ENCODE data around the gene ABI1.
A peak's percentile ranks its signal among the peaks of the same experiment; 100 is the strongest.

The ABI1 gene

DNA sequence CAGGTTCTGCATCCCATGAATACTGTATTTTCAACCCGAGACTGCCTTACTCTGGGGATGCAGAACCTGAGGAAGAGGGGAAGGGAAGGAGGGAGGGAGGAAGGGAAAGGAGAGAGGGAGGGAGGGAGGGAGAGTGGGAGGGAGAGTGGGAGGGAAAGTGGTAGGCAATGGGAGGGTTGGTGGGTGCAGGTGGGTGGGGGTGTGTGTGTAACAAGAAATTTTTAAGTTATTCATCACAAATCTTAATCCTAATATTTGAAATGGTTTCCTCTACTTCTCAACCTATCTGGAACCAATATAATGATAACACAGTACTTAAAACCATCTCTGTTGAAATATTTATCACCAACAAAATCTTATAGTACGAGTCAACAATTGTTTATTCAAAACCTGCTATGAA lies 95.2 kb downstream of the ABI1 start:
- no peak for DNase-seq

DNA sequence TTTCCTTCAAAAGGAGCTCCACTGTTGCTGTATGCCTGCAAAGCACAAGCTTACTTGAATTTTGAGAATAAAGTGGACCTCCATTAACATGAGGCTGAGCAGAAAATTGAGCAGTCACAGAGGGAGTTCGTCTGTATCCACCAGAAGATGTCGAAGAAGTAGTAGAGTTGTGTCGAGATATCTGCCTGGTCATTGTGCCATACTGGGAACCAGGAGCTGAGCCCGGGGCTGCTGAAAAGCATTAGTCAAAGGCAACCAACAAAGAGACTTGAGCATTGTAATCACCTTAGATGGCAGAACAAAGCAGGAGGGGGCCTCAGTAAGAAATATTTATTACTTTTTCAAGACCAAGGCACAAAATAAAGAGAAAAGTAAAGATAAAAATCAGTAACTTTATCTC lies 101.8 kb downstream of the ABI1 start:
- no peak for DNase-seq

DNA sequence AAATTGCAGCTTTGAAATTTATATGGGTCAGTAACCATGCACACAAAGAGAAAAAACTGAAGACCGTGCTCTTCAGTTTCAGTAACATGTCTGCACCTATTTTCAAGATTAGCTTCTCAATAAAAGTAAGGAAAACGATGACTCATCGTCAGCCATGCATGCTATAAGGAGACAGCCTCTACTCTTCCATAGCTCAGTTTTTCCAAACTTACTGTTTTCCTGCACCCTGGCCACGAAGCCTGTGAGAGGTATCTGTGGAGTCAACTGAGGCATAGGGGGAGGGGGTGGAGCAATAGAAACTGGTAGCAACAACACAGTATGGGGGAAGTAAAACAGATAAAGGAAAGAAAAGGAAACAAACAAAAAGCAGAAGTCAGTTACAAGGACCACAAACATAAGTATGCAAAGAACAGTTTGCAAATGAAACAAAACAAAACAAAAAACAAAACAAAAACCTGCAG lies 105.3 kb downstream of the ABI1 start:
- no peak for DNase-seq

DNA sequence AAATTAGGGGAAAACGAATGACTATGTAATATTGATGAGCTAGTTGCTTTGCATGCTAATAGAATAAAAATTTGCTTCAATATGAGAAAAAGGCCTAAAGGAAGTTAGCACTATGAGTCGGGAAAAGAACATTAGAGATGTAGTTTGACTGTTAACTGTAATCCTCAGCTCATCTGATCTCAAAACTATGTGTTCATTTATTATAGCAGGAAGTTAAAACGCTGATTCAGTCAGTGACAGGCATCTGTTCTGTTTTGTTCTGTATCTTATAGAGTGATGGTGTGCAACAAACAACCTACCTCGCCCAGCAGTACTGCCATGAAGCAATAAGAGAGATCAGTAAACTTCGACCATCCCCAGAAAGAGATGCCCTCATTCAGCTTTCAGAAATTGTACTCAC lies 114.7 kb downstream of the ABI1 start:
- no peak for DNase-seq

DNA sequence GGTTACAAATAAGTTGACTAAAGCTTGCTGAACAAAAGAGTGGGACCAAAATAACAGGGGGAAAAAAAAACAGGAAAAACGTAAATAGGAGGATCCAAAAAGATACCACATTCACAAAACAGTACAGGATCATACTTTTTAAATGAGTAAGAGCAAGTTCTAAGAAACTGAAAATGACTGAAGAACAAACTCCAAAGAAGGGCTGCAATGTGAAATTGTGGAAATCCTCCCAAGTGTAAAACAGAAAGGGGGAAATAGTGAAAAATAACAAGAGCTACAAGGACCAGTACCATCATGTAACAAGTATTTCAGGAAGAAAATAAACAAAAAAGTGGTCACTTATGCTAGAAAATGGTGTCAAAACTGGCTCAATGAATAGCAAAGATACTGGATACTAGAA lies 116.9 kb downstream of the ABI1 start:
- DNase-seq: no peak

DNA sequence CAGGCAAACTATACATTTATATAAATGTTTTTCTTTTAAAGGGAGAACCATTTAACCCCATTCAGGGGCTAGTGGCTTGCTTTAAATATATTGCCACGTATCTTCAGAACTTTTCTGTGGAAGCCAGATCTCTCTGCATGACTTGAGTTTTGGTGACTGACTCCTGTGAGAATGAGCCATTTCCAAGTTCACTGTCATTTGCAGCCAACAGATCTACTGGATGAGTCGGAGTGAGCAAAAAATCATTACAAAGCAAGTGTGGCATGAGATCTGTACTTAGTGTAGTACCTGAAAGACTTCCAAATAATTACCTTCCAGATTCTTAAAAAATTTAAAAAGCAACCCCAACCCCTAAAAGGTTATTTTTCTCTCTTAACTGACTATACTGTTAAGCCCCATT lies 117.7 kb downstream of the ABI1 start:
- no peak for DNase-seq

DNA sequence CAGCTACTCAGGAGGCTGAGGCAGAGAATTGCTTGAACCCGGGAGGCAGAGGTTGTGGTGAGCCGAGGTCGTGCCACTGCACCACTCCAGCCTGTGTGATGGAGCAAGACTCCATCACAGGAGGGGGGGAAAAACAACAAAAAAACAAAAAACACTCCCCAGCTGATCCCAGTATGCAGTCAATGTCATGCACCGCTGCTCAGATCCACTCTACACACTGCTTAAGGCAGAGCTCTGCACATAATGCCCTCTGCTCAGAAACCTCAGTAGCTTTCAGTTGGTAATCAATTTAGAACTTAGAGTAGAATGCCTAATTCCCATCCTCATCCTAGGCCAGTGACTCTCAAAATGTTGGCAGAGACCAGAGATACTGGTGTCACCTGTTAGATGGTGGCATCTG lies 119.4 kb downstream of the ABI1 start:
- no peak for DNase-seq

DNA sequence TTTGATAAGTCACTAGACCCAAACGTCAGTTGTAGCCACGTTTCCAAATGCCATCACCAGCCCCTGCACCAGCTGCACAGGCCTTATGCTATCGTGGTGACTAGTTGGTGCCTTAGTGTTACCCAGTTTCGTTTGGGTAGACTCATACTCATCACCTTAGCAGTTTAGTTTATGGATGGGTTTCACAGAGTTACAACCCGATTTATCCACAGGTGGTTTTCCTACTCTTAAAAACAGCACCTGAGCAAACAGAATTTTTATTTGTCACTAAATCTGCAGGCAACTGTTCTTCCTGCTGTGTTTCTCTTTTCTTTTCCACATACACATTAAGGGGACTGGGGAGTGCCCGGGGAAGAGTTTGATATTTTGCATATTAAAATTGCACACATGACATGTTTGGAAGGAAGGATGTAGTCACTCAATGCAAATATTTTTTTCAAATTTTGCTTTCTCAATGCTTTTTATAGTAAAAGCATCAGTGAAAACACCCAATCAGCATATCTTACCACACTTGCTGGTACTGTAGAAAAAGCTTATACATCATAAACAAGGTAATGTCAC lies 121.6 kb downstream of the ABI1 start:
- DNase-seq: no peak

DNA sequence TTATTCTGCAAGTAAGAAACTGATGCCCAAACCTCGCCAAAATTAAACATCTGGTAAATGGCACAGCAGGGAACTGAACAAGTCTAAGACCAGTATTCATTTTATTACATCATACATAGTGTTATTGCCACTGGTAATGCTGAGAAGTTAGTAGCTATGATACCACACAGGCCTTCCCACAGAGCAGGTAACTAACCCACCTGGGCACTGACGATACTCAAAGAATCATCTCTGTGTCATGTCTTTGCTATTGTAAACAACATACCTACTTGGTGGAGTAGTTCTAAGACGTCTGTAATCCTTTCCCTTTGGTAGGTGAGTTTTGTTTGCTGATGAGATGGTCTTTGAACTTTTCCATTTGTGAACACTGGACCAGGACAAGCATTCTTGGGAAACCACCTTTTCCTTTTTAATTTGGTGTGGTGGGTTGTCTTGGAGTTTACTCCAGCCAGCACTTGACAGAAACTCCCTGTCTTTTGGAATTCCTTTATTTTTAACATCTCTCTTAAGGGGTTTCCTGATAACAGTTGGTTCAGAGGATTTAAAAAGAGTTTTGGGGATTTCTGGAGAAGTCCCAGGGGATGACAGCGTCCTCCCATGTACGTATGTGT lies 122.4 kb downstream of the ABI1 start:
- no peak for DNase-seq

DNA sequence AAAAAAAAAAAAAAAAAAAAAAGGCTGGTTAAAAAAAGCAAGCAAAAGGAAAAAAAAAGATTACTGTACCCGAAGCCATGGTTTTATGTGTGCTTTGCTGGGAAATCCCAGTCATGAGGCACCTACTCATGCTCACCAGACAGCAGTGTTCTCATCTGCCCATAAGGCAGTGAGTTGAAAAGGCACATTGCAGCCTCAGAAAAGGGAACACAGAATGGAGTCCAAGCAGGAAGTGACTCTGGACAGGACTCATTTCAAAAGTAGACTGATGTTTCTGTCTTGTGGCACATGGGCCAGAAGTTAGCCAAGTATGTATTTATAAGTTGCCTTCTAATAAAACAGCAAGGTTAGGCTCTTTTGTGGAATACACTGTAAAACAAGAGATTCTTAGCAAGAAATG lies 123.0 kb downstream of the ABI1 start:
- no peak for DNase-seq

DNA sequence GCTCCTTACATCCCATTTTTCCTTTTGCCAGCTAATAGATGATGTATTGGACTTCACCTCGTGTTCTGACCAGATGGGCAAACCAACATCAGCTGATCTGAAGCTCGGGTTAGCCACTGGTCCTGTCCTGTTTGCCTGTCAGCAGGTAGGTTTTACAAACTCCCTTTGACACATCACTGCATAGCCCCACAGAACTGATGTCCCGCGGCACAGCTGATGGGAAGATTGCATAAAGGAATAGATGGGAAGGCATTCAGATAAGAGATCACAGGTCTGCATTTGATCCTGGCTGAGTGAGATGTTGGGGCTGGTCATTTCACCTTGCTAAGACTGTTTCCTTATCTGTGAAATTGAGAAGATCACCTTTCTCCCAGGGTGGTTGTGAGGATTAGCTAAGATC lies 125.3 kb downstream of the ABI1 start:
- DNase-seq: no peak

DNA sequence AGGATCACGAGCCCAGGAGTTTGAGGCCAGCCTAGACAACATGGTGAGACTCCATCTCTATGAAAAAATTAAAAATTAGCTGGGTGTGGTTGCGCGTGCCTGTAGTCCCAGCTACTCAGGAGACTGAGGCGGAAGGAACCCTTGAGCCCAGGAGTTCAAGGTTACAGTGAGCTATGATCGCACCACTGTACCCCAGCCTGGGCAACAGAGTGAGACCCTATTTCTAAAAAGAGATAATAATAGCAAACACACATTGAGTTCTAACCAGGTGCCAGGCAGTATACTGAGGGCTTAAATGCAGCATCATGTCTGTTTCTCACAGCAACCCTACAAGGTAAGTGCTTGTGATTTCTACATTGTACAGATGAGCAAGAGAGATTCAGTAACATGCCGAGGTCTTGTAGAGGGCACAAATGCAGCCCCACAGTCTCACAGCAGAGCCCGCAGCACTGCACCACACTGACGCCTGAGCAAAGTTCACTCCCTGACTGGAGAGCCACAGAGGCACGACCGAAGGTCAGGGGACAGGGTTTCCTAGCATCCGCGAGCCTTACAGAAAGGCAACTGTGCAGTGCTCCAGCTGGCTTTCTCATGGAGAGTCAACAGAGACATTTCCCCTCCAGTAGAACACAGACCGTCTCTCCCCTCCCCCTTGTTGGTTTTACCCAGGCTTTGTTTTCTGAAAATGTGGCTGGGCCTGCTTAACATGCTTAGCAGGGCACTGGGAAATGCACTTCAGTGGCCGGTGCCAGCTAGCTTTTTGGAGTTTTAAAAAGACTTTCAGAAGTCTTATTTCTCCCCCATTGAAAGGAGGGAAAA lies 126.8 kb downstream of the ABI1 start:
- no peak for DNase-seq

DNA sequence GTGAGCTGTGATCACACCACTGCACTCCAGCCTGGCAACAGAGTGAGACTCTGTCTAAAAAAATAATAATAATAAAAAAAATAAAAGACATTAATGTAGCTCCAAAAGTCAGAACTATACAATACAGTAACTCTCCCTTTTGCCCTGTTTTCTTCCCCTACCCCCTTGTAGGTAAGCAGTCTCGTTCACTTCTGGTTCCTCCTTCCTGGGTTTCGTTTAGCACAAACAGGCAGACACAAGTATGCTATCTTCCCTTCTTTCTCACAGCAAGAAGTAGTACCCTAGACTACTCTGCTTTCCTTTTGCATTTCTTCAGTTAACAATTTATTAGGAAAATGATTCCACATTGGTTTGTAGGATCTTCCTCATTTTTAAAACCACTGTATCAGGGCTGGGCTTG lies 130.2 kb downstream of the ABI1 start:
- no peak for DNase-seq

DNA sequence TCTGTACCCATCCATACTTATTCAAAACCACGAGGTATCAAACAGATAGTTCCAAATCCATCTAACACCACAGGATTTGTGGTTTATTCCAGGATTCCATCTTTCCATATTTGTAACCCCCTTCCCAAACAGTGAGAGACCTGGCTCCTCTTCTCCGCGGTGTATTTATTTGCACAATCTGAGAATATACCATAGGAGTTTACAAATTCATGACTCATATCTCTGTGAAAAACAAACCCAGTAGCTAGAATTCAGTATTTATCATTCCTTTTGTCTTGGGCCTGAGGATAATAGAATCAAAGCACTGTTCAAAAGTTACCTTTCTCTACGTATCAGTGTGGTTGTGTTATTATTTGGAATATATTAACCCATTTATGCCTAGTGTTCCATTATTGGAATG lies 131.4 kb downstream of the ABI1 start:
- no peak for DNase-seq

DNA sequence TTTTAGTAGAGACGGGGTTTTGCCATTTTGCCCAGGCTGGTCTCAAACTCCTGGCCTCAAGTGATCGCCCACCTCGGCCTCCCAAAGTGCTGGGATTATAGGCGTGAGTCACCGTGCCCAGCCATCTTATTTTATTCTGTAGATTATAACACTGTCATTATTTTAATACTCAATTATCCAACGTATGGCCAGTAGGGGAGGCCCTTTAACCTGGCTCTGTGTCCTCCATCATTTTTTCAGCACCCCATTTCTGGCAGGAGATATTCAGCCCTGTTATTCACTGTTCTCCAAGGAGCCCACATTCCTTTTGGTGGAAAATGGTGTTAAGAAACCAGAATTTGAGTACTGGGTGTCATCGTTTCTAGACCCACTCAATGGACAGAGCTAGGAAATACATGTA lies 131.8 kb downstream of the ABI1 start:
- DNase-seq: no peak

DNA sequence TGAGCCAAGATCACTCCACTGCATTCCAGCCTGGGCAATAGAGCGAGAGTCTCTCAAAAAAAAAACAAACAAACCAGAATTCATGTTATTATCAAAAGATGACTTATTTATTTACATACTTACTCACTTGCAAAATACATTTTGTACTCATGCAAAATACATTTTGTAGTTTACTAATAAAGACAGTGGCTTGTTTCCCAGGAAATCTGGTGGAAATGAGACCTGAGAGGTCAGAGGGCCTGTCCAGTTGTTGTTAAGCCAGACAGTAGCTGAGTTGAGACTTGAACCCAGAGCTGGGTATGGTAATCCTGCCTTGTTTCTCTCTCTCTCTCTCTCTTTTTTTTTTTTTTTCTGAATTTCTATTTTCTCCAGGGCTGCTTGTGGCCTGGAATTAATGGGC lies 133.8 kb downstream of the ABI1 start:
- DNase-seq: no peak

DNA sequence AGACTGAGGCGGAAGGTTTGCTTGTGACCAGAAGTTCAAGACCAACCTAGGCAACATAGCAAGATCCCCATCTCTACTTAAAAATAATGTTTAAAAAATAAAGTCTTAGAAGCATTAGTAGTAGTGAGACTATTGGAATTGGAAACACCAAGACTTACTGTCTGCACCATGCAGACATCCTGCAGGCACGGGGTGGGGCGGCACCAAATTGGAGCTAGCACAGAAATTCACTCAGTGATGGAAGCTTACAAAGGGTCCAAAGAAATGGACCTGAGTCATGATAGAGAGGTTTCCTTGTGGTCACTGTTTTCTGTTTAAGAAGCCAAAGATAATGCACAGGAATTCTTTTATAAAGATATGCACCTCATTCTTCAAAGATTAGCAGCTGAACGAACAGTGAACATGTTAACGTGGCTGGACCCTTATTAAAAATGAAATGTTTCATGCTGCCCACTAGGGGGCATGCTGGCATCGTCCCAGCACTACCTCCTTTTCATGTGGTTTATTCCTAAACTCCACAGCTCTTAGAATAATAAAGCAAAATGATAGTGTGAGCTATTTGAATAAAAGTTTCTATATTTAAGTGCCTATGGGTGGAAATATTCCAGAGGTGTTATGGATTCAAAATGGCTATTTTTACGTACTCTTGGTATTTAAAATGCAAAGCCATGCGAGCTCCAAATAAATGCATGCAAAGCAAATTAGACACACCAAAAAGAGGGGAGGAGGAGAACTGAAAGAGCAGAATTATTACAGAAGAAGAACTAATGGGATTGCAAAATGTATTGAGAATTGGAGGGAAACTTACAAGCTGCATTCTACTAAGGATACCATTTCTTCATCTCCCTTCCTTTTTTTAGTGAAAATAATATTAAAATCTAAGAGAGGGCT lies 134.7 kb downstream of the ABI1 start:
- peak in 2 of 4 experiments; percentile 11 to 31 for DNase-seq

DNA sequence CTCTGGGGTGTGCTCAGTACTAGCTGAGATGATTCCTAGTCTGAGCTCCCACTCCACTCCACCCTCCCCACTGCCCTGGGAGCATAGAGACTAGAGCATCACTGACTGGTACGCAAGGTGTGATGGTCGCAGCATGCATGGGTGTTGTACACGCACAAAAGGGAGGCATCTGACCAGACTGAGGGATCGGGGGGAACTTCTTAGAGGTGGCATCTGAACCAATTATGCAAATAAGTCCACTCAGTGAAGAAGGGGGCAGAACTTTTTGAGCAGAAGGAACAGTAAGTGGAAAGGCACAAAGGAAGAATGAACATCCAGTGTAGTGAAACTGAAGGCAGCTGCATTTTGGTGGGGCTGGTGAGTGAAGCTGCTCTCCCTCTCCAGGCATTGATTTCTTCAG lies 137.7 kb downstream of the ABI1 start:
- DNase-seq: no peak

DNA sequence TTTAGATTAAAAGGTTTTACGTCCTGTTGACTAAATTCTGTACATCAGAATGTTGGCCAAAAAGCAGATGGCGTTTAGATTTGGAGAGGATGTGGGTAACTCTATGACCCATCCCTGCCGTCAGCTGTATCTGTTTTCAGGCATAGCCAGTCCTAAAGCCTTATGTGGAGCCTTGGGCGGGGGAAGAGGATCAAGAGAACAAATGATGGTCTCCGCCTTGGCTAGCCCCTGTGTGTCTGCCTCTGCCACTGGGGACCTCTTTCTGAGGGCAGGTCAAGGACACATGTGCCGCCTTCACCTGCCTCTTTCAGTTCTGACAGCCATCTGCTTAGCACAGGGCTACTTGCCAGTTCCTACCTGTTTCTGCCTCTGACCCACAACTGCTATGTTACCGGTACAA lies 139.2 kb downstream of the ABI1 start:
- DNase-seq: no peak

DNA sequence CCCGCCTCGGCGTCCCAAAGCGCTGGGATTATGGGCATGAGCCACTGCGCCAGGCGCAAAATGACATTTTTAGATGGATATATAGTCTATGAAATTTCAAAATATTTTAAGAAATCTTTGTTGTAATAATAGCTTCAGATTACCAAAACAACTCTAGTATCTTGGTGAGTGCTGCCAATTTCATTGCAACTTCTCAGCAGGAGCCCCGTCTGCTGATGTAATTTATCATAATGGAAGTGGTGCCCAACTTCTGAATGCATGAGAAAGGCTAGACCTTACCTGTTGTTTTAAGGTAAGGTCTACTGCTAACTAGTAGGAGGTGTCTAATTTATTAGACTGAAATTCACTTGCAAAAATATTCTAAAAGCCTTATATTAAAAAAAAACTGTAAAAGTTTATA lies 143.3 kb downstream of the ABI1 start:
- no peak for DNase-seq

DNA sequence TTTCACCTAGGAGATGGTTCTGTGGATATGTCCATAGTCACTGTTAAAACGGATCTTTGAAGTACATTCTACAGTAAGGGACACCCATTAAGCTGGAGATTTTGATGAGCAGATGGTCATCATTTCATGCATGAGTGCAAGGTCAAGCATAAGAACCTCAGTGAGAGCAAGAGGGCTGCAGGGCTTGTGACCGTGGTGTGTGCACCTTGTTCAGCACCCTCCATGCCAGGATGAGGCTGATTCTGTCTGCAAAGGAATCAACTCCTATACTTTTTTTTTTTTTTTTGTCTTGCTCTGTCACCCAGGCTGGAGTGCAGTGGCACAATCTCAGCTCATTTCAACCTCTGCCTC lies 145.6 kb downstream of the ABI1 start:
- no peak for DNase-seq

DNA sequence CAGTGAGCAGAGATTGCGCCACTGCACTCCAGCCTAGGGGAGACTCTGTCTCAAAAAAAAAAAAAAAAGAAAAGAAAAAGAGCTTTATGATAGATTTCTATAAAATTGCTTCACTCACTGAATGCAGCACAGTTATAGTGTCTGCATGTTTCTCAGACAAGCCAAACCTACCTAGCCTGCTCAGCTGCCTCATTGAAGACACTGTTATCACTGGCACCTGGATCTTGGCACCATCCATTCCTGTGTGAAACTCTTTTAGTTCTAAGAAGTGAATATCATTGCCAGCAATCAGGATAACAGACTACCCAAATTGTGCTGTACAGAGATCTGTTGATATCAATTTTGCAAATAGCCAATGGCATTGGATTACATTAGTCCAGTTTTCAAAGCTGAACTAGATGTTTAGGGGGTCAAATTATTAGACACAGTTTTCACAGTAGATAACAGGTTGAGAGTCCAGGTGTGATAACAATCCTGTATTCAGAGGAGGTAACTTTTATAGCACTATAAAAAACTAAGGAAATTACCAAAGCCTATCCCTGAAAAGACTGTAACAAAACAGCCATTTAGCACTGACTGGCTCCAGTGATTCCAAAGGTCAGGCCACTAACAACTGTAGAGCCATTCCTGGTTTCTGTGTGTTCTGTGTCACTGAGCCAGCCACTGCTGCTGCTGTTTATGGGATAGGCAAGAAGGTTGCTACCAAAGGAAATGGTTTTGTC lies 146.2 kb downstream of the ABI1 start:
- DNase-seq: no peak

DNA sequence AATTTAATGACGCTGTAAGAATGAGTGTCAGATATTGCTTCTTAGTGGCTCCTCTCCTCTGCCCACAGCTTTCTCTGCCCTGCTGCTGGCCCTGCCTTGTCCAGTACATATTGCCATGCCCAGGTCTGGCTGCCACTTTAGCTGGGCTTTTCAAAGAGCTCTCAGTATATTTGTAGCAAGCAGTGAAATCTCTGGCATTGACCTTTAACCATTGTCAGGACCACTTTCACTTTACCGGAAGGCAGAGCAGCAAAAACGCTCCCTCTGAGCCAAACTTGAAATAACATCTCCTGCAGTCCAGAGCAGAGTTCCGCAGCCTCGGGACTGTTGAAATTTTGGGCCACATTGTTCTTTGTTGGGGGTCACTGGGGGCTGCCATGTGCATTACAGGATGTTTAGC lies 149.4 kb downstream of the ABI1 start:
- DNase-seq: no peak
